SK-N-SH (cell line): ENCODE results near the gene ZBTB16. TPM values are rescaled to one million over a fixed set of nuclear protein-coding genes. Genes with fewer than 3 reads are reported as not detected.

Source experiments
- CTCF ChIA-PET: fragments of 300-600, 350-600 bp; formaldehyde crosslinking; extraction: SDS; loops from one replicate; lab custom pipeline; 2021; lab: Yijun Ruan, JAX
- POLR2A ChIA-PET: fragments of 350-600 bp; sonication (Branson Sonifier 250); formaldehyde crosslinking; extraction: SDS; loops from one replicate; lab custom pipeline; 2020; ENCODE audit warnings: antibody characterized with exemption, inconsistent platforms; lab: Yijun Ruan, JAX
- DNase-seq: peaks from one replicate; pipeline ENCODE4 v3.0.0; 2012
- H2AFZ ChIP-seq: fragments of 200-600 bp; sonication (generic); 2 replicates; pipeline ENCODE4 v1.8.1; 2016; ENCODE audit warnings: antibody characterized with exemption, mild to moderate bottlenecking, low read depth
- H3F3A ChIP-seq: fragments of 200-600 bp; sonication (generic); replicated peaks from 2 replicates; pipeline ENCODE3; 2016; ENCODE audit warnings: antibody characterized with exemption, mild to moderate bottlenecking; ENCODE audit not compliant: insufficient read depth
- H3K27ac ChIP-seq, 2 experiments: fragments of 200-500 bp in 1 of 2; fragments of 200-600 bp in 1 of 2; sonication (Bioruptor generic) in 1 of 2; sonication (generic), shearing (Covaris generic) in 1 of 2; 2 replicates each; pipeline versions ENCODE4 v1.5.1 to v1.6.1; 2014 to 2016; ENCODE audit warnings: low read depth in 2 of 2, inconsistent platforms in 1 of 2, low read length in 1 of 2, mild to moderate bottlenecking in 1 of 2, mixed read lengths in 1 of 2
- H3K27me3 ChIP-seq: fragments of 200-600 bp; sonication (generic), shearing (Covaris generic); 2 replicates; pipeline ENCODE4 v1.6.1; 2016; ENCODE audit warnings: mixed run types; ENCODE audit not compliant: insufficient read depth
- H3K36me3 ChIP-seq, 2 experiments: fragments of 200-500 bp in 1 of 2; fragments of 200-600 bp in 1 of 2; sonication (Bioruptor generic) in 1 of 2; sonication (generic) in 1 of 2; replicated peaks in 1 of 2; 2 replicates each; pipeline versions ENCODE3 to v1.5.1; 2014 to 2016; ENCODE audit warnings: low read length in 1 of 2, mild to moderate bottlenecking in 1 of 2; ENCODE audit not compliant: insufficient read depth in 2 of 2, control insufficient read depth in 1 of 2
- H3K4me1 ChIP-seq, 2 experiments: fragments of 200-500 bp in 1 of 2; fragments of 200-600 bp in 1 of 2; sonication (Bioruptor generic) in 1 of 2; sonication (generic), shearing (Covaris generic) in 1 of 2; 2 replicates each; pipeline versions ENCODE4 v1.5.1 to v1.6.1; 2014 to 2016; ENCODE audit warnings: low read depth in 1 of 2, low read length in 1 of 2, mixed run types in 1 of 2; ENCODE audit not compliant: insufficient read depth in 2 of 2, control insufficient read depth in 1 of 2
- H3K4me2 ChIP-seq: fragments of 200-600 bp; sonication (generic), shearing (Covaris generic); 2 replicates; pipeline ENCODE4 v1.6.1; 2017; ENCODE audit warnings: mixed run types
- H3K4me3 ChIP-seq, 2 experiments: fragments of 200-500 bp in 1 of 2; fragments of 200-600 bp in 1 of 2; sonication (Bioruptor generic) in 1 of 2; sonication (generic), shearing (Covaris generic) in 1 of 2; 2 replicates each; pipeline versions ENCODE4 v1.5.1 to v1.8.1; 2014 to 2016; ENCODE audit warnings: low read depth in 2 of 2, inconsistent platforms in 1 of 2, low read length in 1 of 2, mild to moderate bottlenecking in 1 of 2, mixed read lengths in 1 of 2, moderate library complexity in 1 of 2
- H3K79me2 ChIP-seq: fragments of 200-600 bp; sonication (generic); 2 replicates; pipeline ENCODE4 v1.8.1; 2017; ENCODE audit warnings: mild to moderate bottlenecking; ENCODE audit not compliant: insufficient read depth
- H3K9ac ChIP-seq: fragments of 200-600 bp; sonication (generic); 2 replicates; pipeline ENCODE4 v1.6.1; 2017; ENCODE audit warnings: mixed run types
- H3K9me2 ChIP-seq: fragments of 200-600 bp; sonication (generic); 2 replicates; pipeline ENCODE4 v1.6.1; 2017; ENCODE audit warnings: mixed run types
- H3K9me3 ChIP-seq: fragments of 200-600 bp; sonication (generic); 2 replicates; pipeline ENCODE4 v1.6.1; 2017; ENCODE audit warnings: mixed run types, mild to moderate bottlenecking, moderate library complexity
- H4K20me1 ChIP-seq: fragments of 200-600 bp; sonication (generic); 2 replicates; pipeline ENCODE4 v1.6.1; 2017; ENCODE audit warnings: mild to moderate bottlenecking, mixed run types; ENCODE audit not compliant: insufficient read depth
- CHD2 ChIP-seq: fragments of 150-350 bp; IDR thresholded peaks from 2 replicates; pipeline ENCODE4 v1.6.1; 2018; ENCODE audit warnings: low read length; ENCODE audit not compliant: partially characterized antibody
- FOSL2 ChIP-seq: IDR thresholded peaks from 2 replicates; pipeline ENCODE4 v1.4.0; 2012; ENCODE audit warnings: low read depth, mild to moderate bottlenecking, moderate library complexity, borderline replicate concordance
- FOXJ3 ChIP-seq: sonication (generic); formaldehyde crosslinking; IDR thresholded peaks from 2 replicates; pipeline ENCODE4 v1.5.1; 2020; ENCODE audit warnings: mild to moderate bottlenecking, missing genetic modification reagents
- FOXM1 ChIP-seq: IDR thresholded peaks from 2 replicates; pipeline ENCODE4 v1.4.0; 2012; ENCODE audit warnings: low read depth, mild to moderate bottlenecking
- GABPA ChIP-seq: IDR thresholded peaks from 2 replicates; pipeline ENCODE4 v1.4.0; 2012; ENCODE audit warnings: low read depth, mild to moderate bottlenecking
- GATA2 ChIP-seq: sonication (generic); formaldehyde crosslinking; IDR thresholded peaks from 2 replicates; pipeline ENCODE4 v1.5.0; 2020; ENCODE audit warnings: mild to moderate bottlenecking, missing genetic modification reagents
- IRF3 ChIP-seq: fragments of 150-350 bp; IDR thresholded peaks from 2 replicates; pipeline ENCODE4 v1.6.1; 2016; ENCODE audit warnings: mild to moderate bottlenecking, low read depth, low read length
- JUND ChIP-seq: IDR thresholded peaks from 2 replicates; pipeline ENCODE4 v1.4.0; 2012
- PBX3 ChIP-seq: IDR thresholded peaks from 2 replicates; pipeline ENCODE4; 2012
- RAD21 ChIP-seq: IDR thresholded peaks from 2 replicates; pipeline ENCODE4 v1.6.1; 2012; ENCODE audit warnings: mild to moderate bottlenecking, low read length
- RCOR1 ChIP-seq: fragments of 150-350 bp; IDR thresholded peaks from 2 replicates; pipeline ENCODE4 v1.6.1; 2017; ENCODE audit warnings: antibody characterized with exemption, low read length
- RXRA ChIP-seq: IDR thresholded peaks from 2 replicates; pipeline ENCODE4 v1.4.0; 2012; ENCODE audit warnings: low read depth, mild to moderate bottlenecking, borderline replicate concordance
- SIN3A ChIP-seq: IDR thresholded peaks from 2 replicates; pipeline ENCODE4 v1.6.1; 2012; ENCODE audit warnings: low read depth, mild to moderate bottlenecking, low read length, moderate library complexity, borderline replicate concordance
- SMC3 ChIP-seq: IDR thresholded peaks from 2 replicates; pipeline ENCODE4 v1.6.1; 2012; ENCODE audit warnings: low read depth, low read length, improper control_type of control experiment
- ZBTB33 ChIP-seq: IDR thresholded peaks from 2 replicates; pipeline ENCODE4 v1.4.0; 2012; ENCODE audit warnings: low read depth, borderline replicate concordance
- WGBS: methylation state at CpG from one replicate; pipeline ENCODE4 v1.1.6; 2017; ENCODE audit warnings: low lambda C conversion rate; 5-methylcytosine and 5-hydroxymethylcytosine counted together
- polyA plus RNA-seq, 3 experiments: library from polyadenylated mRNA; depleted of rRNA; stranded (reverse); fragments of >200 nt; gene quantifications; 2 replicates each; pipeline ENCODE4 v1.2.3, GENCODE V29; 2012
- TF ChIP-seq, protein P1 (sequence below): IDR thresholded peaks from 2 replicates; pipeline ENCODE4 v1.4.0; 2012; ENCODE audit warnings: low read depth

The ZBTB16 gene
- polyA plus RNA-seq, 1 of the 3 experiments (the other 2 are of a cell fraction) = not detected

- no peaks in the 10 kb centered on the region for H3K79me2 ChIP-seq
- no peak overlapping the region for H3K27ac ChIP-seq
- H3K36me3 ChIP-seq = no peaks in the 10 kb centered on the region
- DNase-seq = no peak
- WGBS = 52% methylated on average over 7 of the region's 7 CpGs
- no peaks in the 10 kb centered on the region for H3K9me2 ChIP-seq
- H3K4me1 ChIP-seq = peaks cover 3% of the 10 kb centered on the region in 2 experiments; a peak in 2 of 4 replicates
- ChIA-PET CTCF (interaction anchor here (21.6 kb wide), 1 partner anchor 221 kb away, joined by 445 read pairs; no protein-coding TSS in a partner anchor), POLR2A (no interaction called here)
- H3K9me3 ChIP-seq = no peaks in the 10 kb centered on the region
- no peaks in the 10 kb centered on the region for H4K20me1 ChIP-seq
- no peak overlapping the region for H3K4me3 ChIP-seq
- TF ChIP-seq FOXJ3 (CRISPR knock-in tag) (no peak), PBX3 (no peak), GABPA (no peak), CHD2 (no peak), GATA2 (CRISPR knock-in tag) (no peak), RXRA (no peak), JUND (no peak), SIN3A (no peak), FOXM1 (no peak), ZBTB33 (no peak), RAD21 (no peak), IRF3 (no peak), SMC3 (no peak), RCOR1 (no peak), FOSL2 (no peak)
- TF ChIP-seq, protein P1, sequence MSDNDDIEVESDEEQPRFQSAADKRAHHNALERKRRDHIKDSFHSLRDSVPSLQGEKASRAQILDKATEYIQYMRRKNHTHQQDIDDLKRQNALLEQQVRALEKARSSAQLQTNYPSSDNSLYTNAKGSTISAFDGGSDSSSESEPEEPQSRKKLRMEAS = no peak
- H3F3A ChIP-seq = no peaks in the 10 kb centered on the region
- no peak overlapping the region for H3K9ac ChIP-seq
- no peak overlapping the region for H2AFZ ChIP-seq
- peaks cover 18% of the 10 kb centered on the region; the same call in 1 of the 2 replicates for H3K27me3 ChIP-seq
- no peak overlapping the region for H3K4me2 ChIP-seq
These were observed 18.8 kb upstream of the ZBTB16 start for GRCh38 chr11:114040706-114041211.
